Thyroid gland (tissue), 4 donors: ENCODE data around the gene GALNT17. TPM values are rescaled to one million over a fixed set of nuclear protein-coding genes. Genes with fewer than 3 reads are reported as not detected.
"Not testable (repeated sequence)": the region's sequence is repeated elsewhere in the genome, so short reads cannot be mapped to it uniquely, and the experiment has no call there.

Experiments used
- DNase-seq, 2 donors: peaks; one replicate each; pipeline ENCODE4 v3.0.0-alpha.2; 2019
- H3K27ac ChIP-seq, 3 donors: fragments of 200-600 bp; sonication (generic); 1 replicate in 2 of 3; 2 replicates in 1 of 3; pipeline ENCODE4 v1.5.1; 2016 to 2019; ENCODE audit warnings: mild to moderate bottlenecking in 1 of 3, moderate library complexity in 1 of 3
- H3K27me3 ChIP-seq: fragments of 200-600 bp; sonication (generic); one replicate; pipeline ENCODE4 v1.5.1; 2019
- H3K36me3 ChIP-seq, 2 donors: fragments of 200-600 bp; sonication (generic); one replicate each; pipeline ENCODE4 v1.5.1; 2016 to 2019
- H3K4me1 ChIP-seq, 2 donors: fragments of 200-600 bp; sonication (generic); one replicate each; pipeline ENCODE4 v1.5.1; 2017 to 2019
- H3K4me3 ChIP-seq, 3 donors: fragments of 200-600 bp; sonication (generic); replicated peaks in 1 of 3; 1 replicate in 2 of 3; 2 replicates in 1 of 3; pipeline ENCODE4 v1.5.1; 2016; ENCODE audit warnings: mild to moderate bottlenecking in 1 of 3
- H3K9me3 ChIP-seq: fragments of 200-600 bp; sonication (generic); one replicate; pipeline ENCODE4 v1.5.1; 2017
- CTCF ChIP-seq, 6 experiments: fragments of 200-600 bp in 3 of 6; fragments of 450-650 bp in 3 of 6; sonication (generic) in 3 of 6; IDR thresholded peaks; one replicate each; pipeline ENCODE4 v1.5.1; 2016 to 2019; ENCODE audit warnings: antibody characterized with exemption in 6 of 6, mild to moderate bottlenecking in 2 of 6, inconsistent platforms in 1 of 6, moderate library complexity in 1 of 6
- POLR2A ChIP-seq, 2 donors: fragments of 450-650 bp; IDR thresholded peaks; one replicate each; pipeline ENCODE4 v1.6.1; 2017; ENCODE audit warnings: antibody characterized with exemption in 2 of 2, mild to moderate bottlenecking in 2 of 2, moderate library complexity in 1 of 2
- WGBS, 2 donors: methylation state at CpG; one replicate each; pipeline ENCODE4 v1.1.5; 2017; 5-methylcytosine and 5-hydroxymethylcytosine counted together
- intact Hi-C: fragments of 100-400 bp; cut with DNase I; formaldehyde crosslinking; loops from one replicate; pipeline ENCODE4 v1.15.1; 2023
- total RNA-seq, 4 donors: library from RNA; depleted of rRNA; stranded (reverse); fragments of >200 nt; gene quantifications; one replicate each; pipeline ENCODE4 v1.2.3, GENCODE V29; 2016

GALNT17 gene
- total RNA-seq, 4 donors from 2014 or later, result 5.8 to 63.8 (median 37.1) TPM

- TF ChIP-seq POLR2A (IDR thresholded peaks at IDR 0.05) (no peak), CTCF (IDR thresholded peaks at IDR 0.05) (no peak)
- 90 to 97% methylated on average over 1 of the region's 1 CpG for WGBS, 2 donors
- Histone ChIP-seq H3K36me3 (no peaks in the 10 kb centered on the region), H3K9me3 (no peaks in the 10 kb centered on the region), H3K4me1 (no peaks in the 10 kb centered on the region), H3K4me3 (no peak overlapping the region), H3K27me3 (no peaks in the 10 kb centered on the region), H3K27ac (no peak overlapping the region)
- no peak for DNase-seq
- intact Hi-C loops, result no loop called here
Observed at GRCh38 chr7:71580027-71580426, 448.1 kb downstream of the GALNT17 start.

GRCh38 chr7:71584256-71584655, 452.3 kb downstream of the GALNT17 start:
- 27 to 31% methylated on average over 3 of the region's 3 CpGs for WGBS, 2 donors
- Histone ChIP-seq H3K4me3 (no peak overlapping the region), H3K4me1 (no peaks in the 10 kb centered on the region), H3K9me3 (no peaks in the 10 kb centered on the region), H3K36me3 (no peaks in the 10 kb centered on the region), H3K27me3 (no peaks in the 10 kb centered on the region), H3K27ac (no peak overlapping the region)
- TF ChIP-seq POLR2A (IDR thresholded peaks at IDR 0.05), result no peak
- no peak for TF ChIP-seq CTCF (IDR thresholded peaks at IDR 0.05)
- no peak for DNase-seq
- intact Hi-C loops, result no loop called here

- Histone ChIP-seq H3K27me3 (no peaks in the 10 kb centered on the region), H3K27ac (no peak overlapping the region), H3K4me1 (no peaks in the 10 kb centered on the region), H3K36me3 (no peaks in the 10 kb centered on the region), H3K9me3 (no peaks in the 10 kb centered on the region), H3K4me3 (no peak overlapping the region)
- no peak for DNase-seq
- 93 to 99% methylated on average over 7 of the region's 7 CpGs for WGBS, 2 donors
- intact Hi-C loops, result no loop called here
- TF ChIP-seq POLR2A (IDR thresholded peaks at IDR 0.05), result no peak
- TF ChIP-seq CTCF (IDR thresholded peaks at IDR 0.05), result no peak
Observed at GRCh38 chr7:71591876-71592275, 459.9 kb downstream of the GALNT17 start.

- H3K4me1 ChIP-seq, H3K9me3 ChIP-seq, DNase-seq, H3K4me3 ChIP-seq, intact Hi-C loops, H3K27ac ChIP-seq, H3K36me3 ChIP-seq, H3K27me3 ChIP-seq: not testable (repeated sequence)
- 94 to 96% methylated on average over 4 of the region's 4 CpGs for WGBS, 2 donors
Observed at GRCh38 chr7:71592388-71592787, 460.4 kb downstream of the GALNT17 start.

- DNase-seq, result no peak
- Histone ChIP-seq H3K4me1 (no peaks in the 10 kb centered on the region), H3K27me3 (no peaks in the 10 kb centered on the region), H3K36me3 (no peaks in the 10 kb centered on the region), H3K4me3 (no peak overlapping the region), H3K27ac (no peak overlapping the region), H3K9me3 (no peaks in the 10 kb centered on the region)
- intact Hi-C loops, result no loop called here
- TF ChIP-seq POLR2A (IDR thresholded peaks at IDR 0.05) (no peak), CTCF (IDR thresholded peaks at IDR 0.05) (no peak)
Observed at GRCh38 chr7:71594736-71595135, 462.8 kb downstream of the GALNT17 start.

- H3K9me3 ChIP-seq, result no peaks in the 10 kb centered on the region
- TF ChIP-seq CTCF (IDR thresholded peaks at IDR 0.05), result no peak
- TF ChIP-seq POLR2A (IDR thresholded peaks at IDR 0.05), result no peak
- 94 to 95% methylated on average over 3 of the region's 3 CpGs for WGBS, 2 donors
- H3K27ac ChIP-seq, result no peak overlapping the region
- H3K27me3 ChIP-seq, result no peaks in the 10 kb centered on the region
- H3K36me3 ChIP-seq, result no peaks in the 10 kb centered on the region
- intact Hi-C loops, result no loop called here
- H3K4me1 ChIP-seq, result no peaks in the 10 kb centered on the region
- no peak for DNase-seq
- H3K4me3 ChIP-seq, result no peak overlapping the region
Observed at GRCh38 chr7:71595176-71595575, 463.2 kb downstream of the GALNT17 start.
